OCI-M2 (cell line): ENCODE results near the gene ATP5PO.

ENCODE experiments used
- DNase-seq: peaks from one replicate; lab custom pipeline; 2025; ENCODE audit not compliant: unreplicated experiment; lab: John Stamatoyannopoulos, UW

Gene ATP5PO

GRCh38 chr21:33915368-33916199 is at the start of gene ATP5PO:
Gene ATP5PO (minus strand): TSS chr21:33915804. CDS start chr21:33915763, 41 bp downstream.
- DNase-seq: peak; percentile 95

GRCh38 chr21:33964706-33965325 is 49.2 kb upstream of the ATP5PO start:
- no peak for DNase-seq

- no peak for DNase-seq
Observed at GRCh38 chr21:33963848-33964555, 48.4 kb upstream of the ATP5PO start.

GRCh38 chr21:33962290-33962689 is 46.7 kb upstream of the ATP5PO start:
- DNase-seq: no peak

- DNase-seq: no peak
Observed at GRCh38 chr21:33961061-33961460, 45.5 kb upstream of the ATP5PO start.

- no peak for DNase-seq
Observed at GRCh38 chr21:33959680-33960079, 44.1 kb upstream of the ATP5PO start.

- no peak for DNase-seq
Observed at GRCh38 chr21:33954395-33954794, 38.8 kb upstream of the ATP5PO start.

- DNase-seq: peak; percentile 31
Observed at GRCh38 chr21:33951276-33952178, 35.9 kb upstream of the ATP5PO start.

GRCh38 chr21:33950431-33951079 is 35.0 kb upstream of the ATP5PO start:
- DNase-seq: no peak

GRCh38 chr21:33949516-33950430 is 34.2 kb upstream of the ATP5PO start:
- no peak for DNase-seq

GRCh38 chr21:33948951-33949444 is 33.4 kb upstream of the ATP5PO start:
- no peak for DNase-seq

- DNase-seq: no peak
Observed at GRCh38 chr21:33948096-33948950, 32.7 kb upstream of the ATP5PO start.

- DNase-seq: peak; percentile 63
Observed at GRCh38 chr21:33947451-33948095, 32.0 kb upstream of the ATP5PO start.

GRCh38 chr21:33945652-33946270 is 30.2 kb upstream of the ATP5PO start:
- no peak for DNase-seq

- DNase-seq: no peak
Observed at GRCh38 chr21:33944185-33944763, 28.7 kb upstream of the ATP5PO start.

- DNase-seq: no peak
Observed at GRCh38 chr21:33943293-33943692, 27.7 kb upstream of the ATP5PO start.

GRCh38 chr21:33942426-33942825 is 26.8 kb upstream of the ATP5PO start:
- DNase-seq: no peak
